ENCODE measurements around the gene ZBTB17. TPM values are rescaled to one million over a fixed set of nuclear protein-coding genes. Genes with fewer than 3 reads are reported as not detected.
A peak's percentile ranks its signal among the peaks of the same experiment; 100 is the strongest.
"Not testable (repeated sequence)": the region's sequence is repeated elsewhere in the genome, so short reads cannot be mapped to it uniquely, and the experiment has no call there.

Gene ZBTB17
- total RNA-seq, 3 donors from 2014 or later, result 74.2 to 86.9 (median 81.1) TPM

- H3K9me3 Mint-ChIP-seq; H3K4me1 Mint-ChIP-seq (ENCODE audit: low read depth); H3K4me3 Mint-ChIP-seq; H3K27me3 Mint-ChIP-seq (ENCODE audit: low read depth); DNase-seq; ATAC-seq; H3K36me3 Mint-ChIP-seq (ENCODE audit: insufficient read depth): not testable (repeated sequence)
Measured at GRCh38 chr1:16001274-16001673, 25.4 kb upstream of the ZBTB17 start.

DNA sequence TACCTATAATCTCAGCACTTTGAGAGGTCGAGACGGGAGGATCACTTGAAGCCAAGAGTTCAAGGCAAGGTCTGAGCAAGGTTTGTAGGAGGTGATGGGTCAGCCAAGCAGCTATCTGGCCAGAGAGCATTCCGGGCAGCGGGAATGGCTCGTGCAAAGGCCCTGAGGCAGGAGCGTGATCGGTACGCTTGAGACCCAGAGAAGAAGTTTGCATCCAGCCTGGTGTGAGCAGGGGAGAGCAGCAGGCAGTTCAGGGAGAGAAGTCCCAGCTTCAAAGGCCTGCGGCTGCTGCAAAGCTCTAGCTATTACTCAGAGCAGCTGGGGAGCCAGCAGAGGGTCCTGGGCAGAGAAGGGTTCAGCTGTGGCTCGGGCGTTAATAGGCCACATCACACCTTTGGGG is 23.0 kb upstream of the ZBTB17 start:
- Mint-ChIP-seq H3K9me3 (no peaks in the 10 kb centered on the region), H3K4me3 (no peak overlapping the region), H3K36me3 (ENCODE audit: insufficient read depth) (no peaks in the 10 kb centered on the region), H3K4me1 (ENCODE audit: low read depth) (no peaks in the 10 kb centered on the region), H3K27me3 (ENCODE audit: low read depth) (no peaks in the 10 kb centered on the region)
- ATAC-seq (no peak), DNase-seq (no peak)

GRCh38 chr1:15997637-15998280 is 21.9 kb upstream of the ZBTB17 start:
- Mint-ChIP-seq H3K27me3 (ENCODE audit: low read depth) (no peaks in the 10 kb centered on the region), H3K4me1 (ENCODE audit: low read depth) (no peaks in the 10 kb centered on the region), H3K36me3 (ENCODE audit: insufficient read depth) (no peaks in the 10 kb centered on the region), H3K9me3 (no peaks in the 10 kb centered on the region), H3K4me3 (no peak overlapping the region)
- no peak for DNase-seq
- no peak for ATAC-seq

GRCh38 chr1:15997076-15997585 is 21.2 kb upstream of the ZBTB17 start:
- Mint-ChIP-seq H3K4me3 (no peak overlapping the region), H3K9me3 (no peaks in the 10 kb centered on the region), H3K4me1 (ENCODE audit: low read depth) (no peaks in the 10 kb centered on the region), H3K36me3 (ENCODE audit: insufficient read depth) (no peaks in the 10 kb centered on the region), H3K27me3 (ENCODE audit: low read depth) (no peaks in the 10 kb centered on the region)
- DNase-seq (no peak), ATAC-seq (no peak)

DNA sequence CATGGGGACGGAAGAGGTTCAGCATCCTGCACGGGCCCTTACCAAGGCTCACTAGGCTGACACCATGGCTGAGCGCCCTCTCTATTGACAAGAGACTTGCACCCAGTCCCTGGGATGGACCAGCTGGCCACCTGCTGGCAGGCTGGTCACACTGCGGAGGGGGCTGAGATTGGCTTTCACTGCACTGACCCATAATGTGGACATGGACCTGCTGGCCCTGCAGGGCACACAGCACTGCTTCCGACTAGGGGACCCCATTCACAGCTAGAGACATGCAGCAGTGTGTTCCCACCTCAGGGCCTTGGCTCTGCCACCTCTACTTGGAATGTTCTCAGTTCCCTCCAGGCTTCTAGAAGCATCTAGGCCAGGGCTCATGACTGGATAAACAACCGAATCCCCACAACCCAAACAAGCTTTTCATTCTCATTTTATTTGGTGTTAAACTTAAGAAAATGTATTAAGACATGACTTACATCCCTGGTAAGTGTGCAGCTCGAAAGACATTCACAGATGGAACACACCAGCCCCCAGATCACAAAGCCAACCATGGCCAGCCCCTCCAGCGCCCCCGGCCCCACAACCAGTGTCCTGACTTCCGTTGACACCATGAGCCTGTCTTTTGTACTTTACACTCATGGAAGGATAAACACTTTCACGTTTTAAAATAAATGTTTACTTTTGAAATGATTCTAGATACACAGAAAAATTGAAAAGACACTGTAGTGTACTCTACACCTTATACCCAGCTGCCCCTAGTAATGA is 18.9 kb upstream of the ZBTB17 start:
- no peaks in the 10 kb centered on the region for H3K9me3 Mint-ChIP-seq
- peak; percentile 44 for DNase-seq
- H3K36me3 Mint-ChIP-seq (ENCODE audit: insufficient read depth), result no peaks in the 10 kb centered on the region
- no peak overlapping the region for H3K4me3 Mint-ChIP-seq
- H3K4me1 Mint-ChIP-seq (ENCODE audit: low read depth), result no peaks in the 10 kb centered on the region
- peak; percentile 70 to 89 for ATAC-seq
- H3K27me3 Mint-ChIP-seq (ENCODE audit: low read depth), result no peaks in the 10 kb centered on the region

DNA sequence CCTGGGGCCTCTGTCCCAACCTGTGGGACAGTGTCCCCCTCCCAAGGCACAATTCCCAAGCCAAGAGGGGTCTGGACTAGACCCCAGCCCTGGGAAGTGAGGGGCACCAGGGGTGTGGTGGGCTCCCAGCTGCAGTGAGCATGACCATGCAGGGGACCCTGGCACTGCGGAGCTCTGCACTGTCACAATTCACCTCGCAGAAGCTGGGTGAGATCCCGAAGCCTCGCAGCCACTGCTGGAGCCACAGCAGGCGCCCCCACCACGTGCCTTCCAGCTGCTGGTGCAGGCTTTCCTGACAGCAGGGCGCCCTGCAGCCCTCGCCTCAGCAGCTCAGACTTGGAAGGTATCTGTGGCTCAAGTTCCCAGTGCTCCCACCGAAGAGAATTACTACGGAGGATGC is 18.2 kb upstream of the ZBTB17 start:
- H3K4me3 Mint-ChIP-seq, result no peak overlapping the region
- no peaks in the 10 kb centered on the region for H3K4me1 Mint-ChIP-seq (ENCODE audit: low read depth)
- H3K27me3 Mint-ChIP-seq (ENCODE audit: low read depth), result no peaks in the 10 kb centered on the region
- H3K9me3 Mint-ChIP-seq, result no peaks in the 10 kb centered on the region
- H3K36me3 Mint-ChIP-seq (ENCODE audit: insufficient read depth), result no peaks in the 10 kb centered on the region
- no peak for DNase-seq
- no peak for ATAC-seq

DNA sequence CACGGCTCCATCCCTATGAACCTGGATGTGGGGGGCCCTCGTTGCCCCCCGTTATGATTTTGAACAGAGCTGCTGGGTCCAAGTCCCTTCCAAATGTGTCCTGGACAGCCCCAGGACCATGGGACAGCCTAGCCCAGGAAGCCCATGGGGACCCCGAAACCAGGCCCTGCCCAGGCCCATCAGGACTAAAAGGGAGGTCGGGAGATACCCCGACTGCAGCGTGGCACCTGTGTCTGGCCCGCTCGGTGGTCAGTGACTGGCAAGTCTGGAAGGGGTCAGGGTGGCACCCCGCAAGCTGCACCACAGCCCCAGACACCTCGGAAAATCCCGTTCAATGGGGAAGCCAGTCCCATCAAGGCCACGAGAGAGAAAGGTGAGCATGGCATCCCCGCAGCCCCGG is 17.8 kb upstream of the ZBTB17 start:
- Mint-ChIP-seq H3K36me3 (ENCODE audit: insufficient read depth) (no peaks in the 10 kb centered on the region), H3K4me3 (no peak overlapping the region), H3K9me3 (no peaks in the 10 kb centered on the region), H3K27me3 (ENCODE audit: low read depth) (no peaks in the 10 kb centered on the region), H3K4me1 (ENCODE audit: low read depth) (no peaks in the 10 kb centered on the region)
- ATAC-seq, result no peak
- no peak for DNase-seq

DNA sequence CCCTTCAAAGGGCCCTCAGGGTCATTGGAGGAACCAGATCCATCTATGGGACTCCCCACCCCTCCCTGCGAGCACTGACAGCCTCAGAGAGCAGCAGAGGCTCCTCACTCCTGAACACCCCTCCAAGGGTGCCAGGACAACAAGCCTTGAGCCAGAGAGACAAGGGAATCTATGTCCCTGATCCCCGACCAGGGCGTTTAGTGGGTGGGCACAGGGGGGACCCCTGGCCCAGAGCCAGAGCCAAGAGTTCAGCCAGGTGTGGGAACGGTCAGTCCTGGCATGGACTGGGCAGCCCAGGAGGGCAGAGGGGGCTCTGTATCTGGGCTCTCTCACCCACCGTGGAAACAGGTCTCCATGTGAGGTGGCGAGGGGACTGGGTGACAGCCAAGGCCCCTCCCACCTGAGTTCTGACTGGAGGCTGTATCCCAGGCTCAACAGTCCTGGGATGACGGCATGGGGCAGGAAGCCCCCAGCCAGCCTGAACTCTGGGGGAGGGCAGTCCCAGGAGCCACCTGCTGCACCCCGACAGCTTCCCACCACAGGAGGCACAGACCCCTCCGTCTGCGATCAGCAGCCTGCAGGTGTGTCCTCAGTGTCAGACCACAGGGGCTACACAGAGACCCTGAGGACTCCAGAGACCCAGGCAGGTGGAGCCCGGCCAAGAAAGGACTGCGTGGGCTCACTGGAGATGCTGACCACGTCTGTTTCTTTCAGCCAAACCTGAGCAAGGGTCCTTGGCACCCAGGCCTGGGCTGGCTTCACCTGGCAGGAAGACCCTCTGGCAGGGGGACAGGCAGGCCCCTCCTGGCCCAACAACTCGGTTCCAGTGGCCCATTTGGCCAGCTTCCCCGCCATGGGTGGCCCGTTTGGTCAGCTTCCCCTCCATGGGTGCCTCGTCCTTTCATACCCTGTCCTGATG is 16.9 kb upstream of the ZBTB17 start:
- DNase-seq (no peak), ATAC-seq (no peak)
- Mint-ChIP-seq H3K9me3 (no peaks in the 10 kb centered on the region), H3K27me3 (ENCODE audit: low read depth) (no peaks in the 10 kb centered on the region), H3K4me1 (ENCODE audit: low read depth) (no peaks in the 10 kb centered on the region), H3K4me3 (no peak overlapping the region), H3K36me3 (ENCODE audit: insufficient read depth) (no peaks in the 10 kb centered on the region)

DNA sequence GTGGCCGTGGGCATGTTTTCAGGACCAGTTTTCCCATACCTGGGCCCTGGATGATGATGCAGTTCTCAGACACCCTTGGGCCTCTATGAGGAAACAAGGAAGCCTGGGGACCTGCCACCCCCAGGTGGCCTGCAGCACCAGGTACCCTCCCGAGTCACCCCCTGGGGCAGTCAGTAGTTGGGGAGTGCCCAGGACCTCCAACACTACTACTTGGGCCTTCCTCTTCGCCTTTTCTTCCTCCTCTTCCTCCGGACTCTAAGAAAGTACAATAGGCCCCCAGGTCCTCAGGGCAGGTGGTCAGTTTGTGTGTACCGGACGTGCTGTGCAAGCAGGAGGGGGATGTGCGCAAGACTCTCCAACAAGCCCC is 16.3 kb upstream of the ZBTB17 start:
- Mint-ChIP-seq H3K9me3 (no peaks in the 10 kb centered on the region), H3K4me3 (no peak overlapping the region), H3K27me3 (ENCODE audit: low read depth) (no peaks in the 10 kb centered on the region), H3K4me1 (ENCODE audit: low read depth) (no peaks in the 10 kb centered on the region), H3K36me3 (ENCODE audit: insufficient read depth) (no peaks in the 10 kb centered on the region)
- ATAC-seq (no peak), DNase-seq (no peak)

DNA sequence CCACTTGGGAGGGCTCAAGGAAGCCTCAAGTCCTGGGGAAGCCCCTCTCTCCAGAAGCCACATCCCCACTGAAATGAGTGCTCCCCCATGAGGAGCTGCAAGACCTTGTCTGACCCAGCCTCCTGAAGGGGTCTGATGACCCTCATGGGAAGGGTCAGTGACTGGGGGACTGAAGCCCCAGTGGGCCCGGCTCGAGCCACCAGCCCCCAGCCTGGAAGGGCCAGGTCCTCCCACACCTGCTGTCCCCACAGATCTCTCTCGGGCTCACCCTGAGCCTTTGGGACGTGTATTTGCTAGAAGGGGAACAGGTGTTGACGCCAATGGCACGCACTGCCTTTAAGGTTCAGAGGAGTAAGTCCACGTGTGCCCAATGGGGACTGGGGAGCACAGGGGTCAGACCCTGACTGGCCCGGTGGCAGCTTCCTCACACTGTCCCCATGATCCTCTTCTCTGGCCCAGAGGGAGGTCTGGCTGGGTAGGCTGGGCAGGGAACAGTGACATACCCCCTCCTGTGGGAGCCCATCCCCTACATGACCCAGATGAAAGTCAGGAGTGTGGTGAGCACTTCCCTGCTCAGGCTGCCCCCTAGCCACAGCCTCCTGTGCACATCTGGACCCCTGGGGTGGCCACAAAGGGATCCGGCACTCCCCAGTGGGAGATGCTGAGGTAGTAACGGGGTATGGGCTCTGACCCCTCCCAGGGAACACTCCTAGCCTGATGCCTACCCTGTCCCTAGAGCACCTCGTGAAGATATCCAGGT is 15.7 kb upstream of the ZBTB17 start:
- no peak overlapping the region for H3K4me3 Mint-ChIP-seq
- no peaks in the 10 kb centered on the region for H3K4me1 Mint-ChIP-seq (ENCODE audit: low read depth)
- ATAC-seq (no peak), DNase-seq (no peak)
- H3K27me3 Mint-ChIP-seq (ENCODE audit: low read depth), result no peaks in the 10 kb centered on the region
- no peaks in the 10 kb centered on the region for H3K36me3 Mint-ChIP-seq (ENCODE audit: insufficient read depth)
- no peaks in the 10 kb centered on the region for H3K9me3 Mint-ChIP-seq

DNA sequence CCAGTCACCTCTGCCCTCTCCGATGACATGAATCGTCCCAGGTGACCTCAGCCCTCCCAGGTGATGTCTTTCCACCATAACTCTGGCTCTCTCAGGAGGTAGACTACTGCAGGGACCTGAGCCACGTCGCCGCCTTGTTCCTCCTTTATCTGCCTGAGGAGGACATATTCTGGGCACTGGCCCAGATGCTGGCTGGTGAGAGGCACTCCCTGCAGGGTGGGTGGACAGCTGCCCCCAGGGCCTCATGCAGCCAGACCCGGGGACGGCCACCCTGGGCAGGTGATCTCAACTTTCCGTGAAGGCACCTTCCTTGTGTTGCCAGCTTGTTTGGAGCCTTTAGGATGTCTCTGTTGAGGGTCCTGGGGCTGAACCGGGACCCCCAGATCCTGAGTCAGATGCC is 13.9 kb upstream of the ZBTB17 start:
- Mint-ChIP-seq H3K4me3 (no peak overlapping the region), H3K27me3 (ENCODE audit: low read depth) (peaks cover under 1% of the 10 kb centered on the region), H3K4me1 (ENCODE audit: low read depth) (peaks cover 9% of the 10 kb centered on the region), H3K9me3 (no peaks in the 10 kb centered on the region), H3K36me3 (ENCODE audit: insufficient read depth) (no peaks in the 10 kb centered on the region)
- DNase-seq (no peak), ATAC-seq (no peak)

DNA sequence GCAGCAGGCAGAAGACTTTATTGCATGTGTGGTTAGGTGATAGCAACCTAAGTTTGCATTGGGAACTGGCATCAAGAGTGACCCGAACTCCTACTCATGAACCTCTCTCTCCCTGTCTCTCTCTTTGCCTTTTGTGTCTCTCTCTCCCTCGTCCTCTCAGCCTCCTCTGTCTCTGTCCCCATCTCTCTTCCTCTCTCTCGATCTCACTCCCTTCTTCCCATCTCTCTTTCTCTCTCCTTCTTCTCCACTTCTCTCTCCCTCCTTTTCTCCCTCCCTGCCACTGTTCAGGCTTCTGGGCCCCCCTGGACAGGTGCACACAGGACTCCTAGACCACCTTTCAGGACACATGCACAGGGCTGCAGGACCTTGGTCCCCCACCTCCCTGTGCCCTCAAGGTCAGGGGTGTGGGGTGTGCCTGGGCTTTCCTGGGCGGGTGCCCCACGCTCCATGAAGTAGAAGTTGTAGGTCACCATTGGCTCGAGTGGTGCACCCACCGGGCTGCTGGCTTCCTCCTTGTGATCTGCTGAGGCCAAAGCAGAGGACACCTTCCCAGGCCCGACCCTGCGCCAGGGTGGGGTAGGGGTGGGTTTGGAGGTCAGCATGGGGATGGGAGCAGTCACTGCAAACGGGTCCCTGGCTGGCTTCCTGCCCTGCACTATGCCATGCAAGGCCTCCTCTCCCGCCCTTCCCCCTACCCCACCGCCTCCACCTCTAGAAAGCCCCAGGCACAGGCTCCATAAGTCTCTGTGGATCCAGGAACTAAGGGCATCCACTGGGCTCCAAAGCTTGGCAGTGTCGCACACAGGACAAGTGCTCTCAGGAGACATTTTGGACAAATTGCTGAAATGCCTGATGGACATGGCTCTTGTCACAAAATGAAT is 13.2 kb upstream of the ZBTB17 start:
- Mint-ChIP-seq H3K4me1 (ENCODE audit: low read depth) (peaks cover 11% of the 10 kb centered on the region), H3K9me3 (no peaks in the 10 kb centered on the region), H3K36me3 (ENCODE audit: insufficient read depth) (no peaks in the 10 kb centered on the region), H3K4me3 (no peak overlapping the region), H3K27me3 (ENCODE audit: low read depth) (peaks cover 1% of the 10 kb centered on the region)
- ATAC-seq (no peak), DNase-seq (no peak)

DNA sequence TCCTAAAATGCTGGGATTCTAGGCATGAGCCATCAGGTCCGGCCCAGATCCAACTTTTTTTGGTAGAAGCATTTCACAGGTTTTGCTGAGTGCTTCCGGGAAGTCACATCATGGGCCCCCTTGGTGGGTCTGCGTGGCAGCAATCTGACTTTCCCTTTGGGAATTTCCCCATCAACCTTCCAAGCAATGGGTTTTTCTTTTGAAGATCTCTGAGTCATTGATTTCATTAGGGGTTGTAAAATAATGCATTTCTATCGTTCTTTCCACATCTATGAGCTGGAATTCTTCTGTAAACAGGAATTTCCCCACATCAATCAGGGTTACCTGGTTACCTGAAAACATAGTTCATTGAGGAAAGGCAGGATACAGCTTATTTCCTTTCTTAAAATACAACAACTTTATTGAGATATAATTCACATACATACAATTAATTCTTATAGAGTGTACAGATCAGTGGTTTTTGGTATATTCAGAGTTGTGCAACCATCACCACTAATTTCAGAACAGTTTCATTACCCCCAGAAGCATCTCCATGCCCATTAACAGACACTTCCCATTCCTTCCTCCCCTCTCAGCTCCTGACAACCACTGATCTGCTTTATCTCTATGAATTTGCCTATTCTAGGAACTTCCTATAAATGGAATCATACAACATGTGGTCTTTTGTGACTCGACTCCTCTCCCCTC is 9.9 kb upstream of the ZBTB17 start:
- Mint-ChIP-seq H3K4me1 (ENCODE audit: low read depth) (peaks cover 17% of the 10 kb centered on the region), H3K27me3 (ENCODE audit: low read depth) (peaks cover 1% of the 10 kb centered on the region), H3K36me3 (ENCODE audit: insufficient read depth) (no peaks in the 10 kb centered on the region), H3K9me3 (no peaks in the 10 kb centered on the region), H3K4me3 (no peak overlapping the region)
- DNase-seq (no peak), ATAC-seq (peak in 1 of 2 donors; percentile 38)
